IgD-negative memory B cell (primary cell): Measurements from ENCODE around the gene ZBP1. TPM values are rescaled to one million over a fixed set of nuclear protein-coding genes. Genes with fewer than 3 reads are reported as not detected.

ENCODE experiments used
- H3K27ac Mint-ChIP-seq, 3 donors: one replicate each; pipeline ENCODE4 v1.8.0; 2020 to 2022; ENCODE audit warnings: mild to moderate bottlenecking in 3 of 3, mixed read lengths in 3 of 3, moderate library complexity in 1 of 3
- H3K27me3 Mint-ChIP-seq: one replicate; pipeline ENCODE4 v1.8.0; 2021; ENCODE audit warnings: mixed read lengths
- H3K36me3 Mint-ChIP-seq: one replicate; pipeline ENCODE4 v1.8.0; 2020; ENCODE audit warnings: mild to moderate bottlenecking, mixed read lengths
- H3K4me1 Mint-ChIP-seq, 3 donors: one replicate each; pipeline ENCODE4 v1.8.0; 2020 to 2022; ENCODE audit warnings: mixed read lengths in 3 of 3, mild to moderate bottlenecking in 1 of 3
- H3K4me3 Mint-ChIP-seq, 4 donors: one replicate each; pipeline ENCODE4 v1.8.0; 2020 to 2022; ENCODE audit warnings: mild to moderate bottlenecking in 4 of 4, mixed read lengths in 4 of 4, moderate library complexity in 3 of 4
- H3K9me3 Mint-ChIP-seq, 3 donors: one replicate each; pipeline ENCODE4 v1.8.0; 2020 to 2021; ENCODE audit warnings: mixed read lengths in 3 of 3, mild to moderate bottlenecking in 1 of 3
- polyA plus RNA-seq: library from polyadenylated mRNA; unstranded; fragments of 300-500 nt; fragmentation: Illumina TruSeq; gene quantifications from one replicate; pipeline ENCODE4 v1.2.3, GENCODE V29; 2021

Gene ZBP1
- polyA plus RNA-seq, 1 donor from 2014 or later, result 29.6 TPM

DNA sequence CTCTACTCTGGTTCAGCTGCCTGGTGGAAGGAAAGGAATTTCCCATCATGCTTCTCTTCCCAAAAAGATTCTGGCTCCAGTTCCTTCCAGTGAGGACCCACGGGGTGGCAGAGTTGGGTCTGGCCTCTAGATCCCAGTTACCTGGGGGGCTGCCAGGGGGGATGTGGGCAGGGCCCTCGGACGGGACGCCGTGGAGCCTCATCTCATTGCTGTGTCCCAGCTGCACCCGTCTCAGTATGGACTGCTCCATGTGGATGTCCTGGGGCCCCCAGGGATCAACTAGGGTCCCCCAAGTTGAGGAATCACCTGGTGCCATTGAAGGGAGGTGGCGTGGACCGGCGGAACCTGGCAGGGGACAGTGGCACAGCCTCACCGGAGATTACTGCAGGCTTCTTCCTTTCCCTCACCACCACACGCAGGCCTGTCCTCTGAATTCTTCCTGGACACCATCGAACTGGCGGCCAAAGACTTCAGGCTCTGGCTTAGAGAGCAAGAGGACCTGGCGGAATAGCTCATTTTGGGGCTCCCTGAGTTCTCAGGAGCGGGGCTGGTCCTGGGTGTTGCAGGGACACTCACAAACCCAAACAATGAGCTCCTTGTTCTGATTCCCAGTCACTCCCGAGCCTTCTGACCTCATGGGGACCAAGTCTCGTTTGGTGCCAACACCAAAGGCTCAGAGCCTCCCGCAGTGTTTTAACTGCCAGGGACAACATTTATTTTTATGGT is 8.5 kb downstream of the ZBP1 start:
- peaks cover 7 to 24% (median 21%) of the 10 kb centered on the region in 3 donors for H3K4me1 Mint-ChIP-seq
- no peak overlapping the region for H3K4me3 Mint-ChIP-seq
- H3K27ac Mint-ChIP-seq, result no peak overlapping the region
- H3K9me3 Mint-ChIP-seq, result no peaks in the 10 kb centered on the region
- H3K27me3 Mint-ChIP-seq, result no peaks in the 10 kb centered on the region
- H3K36me3 Mint-ChIP-seq, result peaks cover 9% of the 10 kb centered on the region

GRCh38 chr20:57610261-57610952 is 9.8 kb downstream of the ZBP1 start:
- peaks cover 9% of the 10 kb centered on the region for H3K36me3 Mint-ChIP-seq

DNA sequence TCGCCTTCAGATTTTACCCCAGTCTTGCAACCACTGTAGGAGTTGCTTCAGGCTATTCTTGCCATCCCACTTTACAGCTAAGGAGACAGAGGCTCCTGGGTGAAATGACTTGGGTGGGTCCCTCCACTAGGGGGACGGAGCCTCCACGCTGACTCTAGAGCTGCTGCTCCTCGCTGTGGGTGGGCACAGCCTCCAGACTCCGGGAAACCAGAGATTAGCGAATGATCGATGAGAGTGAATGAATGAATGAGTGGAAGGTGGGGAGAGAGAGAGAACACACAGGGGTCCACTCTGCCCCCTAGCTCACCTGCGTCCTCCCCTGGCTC is 10.4 kb downstream of the ZBP1 start:
- peak overlapping the region; percentile 5 to 85 (median 20) for H3K27ac Mint-ChIP-seq

More at GRCh38 chr20:57610261-57610952, 9.8 kb downstream of the ZBP1 start:
- H3K27ac Mint-ChIP-seq, result peak overlapping the region in 1 of 3 donors; percentile 94
- H3K9me3 Mint-ChIP-seq, result no peaks in the 10 kb centered on the region
- peak overlapping the region in 2 of 4 donors; percentile 28 to 92 for H3K4me3 Mint-ChIP-seq
- no peaks in the 10 kb centered on the region for H3K27me3 Mint-ChIP-seq
- H3K4me1 Mint-ChIP-seq, result peaks cover 10 to 27% (median 26%) of the 10 kb centered on the region in 3 donors

GRCh38 chr20:57609086-57609841 is 11.0 kb downstream of the ZBP1 start:
- H3K36me3 Mint-ChIP-seq, result peaks cover 10% of the 10 kb centered on the region
- no peaks in the 10 kb centered on the region for H3K27me3 Mint-ChIP-seq

More for the DNA sequence above, 10.4 kb downstream of the ZBP1 start:
- Mint-ChIP-seq H3K36me3 (peaks cover 9% of the 10 kb centered on the region), H3K4me3 (peak overlapping the region in 2 of 4 donors; percentile 75 to 83), H3K4me1 (peaks cover 10 to 32% (median 28%) of the 10 kb centered on the region in 3 donors), H3K27me3 (no peaks in the 10 kb centered on the region), H3K9me3 (no peaks in the 10 kb centered on the region)

GRCh38 chr20:57608516-57608915 is 11.7 kb downstream of the ZBP1 start:
- H3K4me1 Mint-ChIP-seq, result peaks cover 10 to 32% (median 29%) of the 10 kb centered on the region in 3 donors
- no peaks in the 10 kb centered on the region for H3K27me3 Mint-ChIP-seq
- no peak overlapping the region for H3K4me3 Mint-ChIP-seq
- no peaks in the 10 kb centered on the region for H3K9me3 Mint-ChIP-seq
- peaks cover 12% of the 10 kb centered on the region for H3K36me3 Mint-ChIP-seq
- peak overlapping the region in 1 of 3 donors; percentile 58 for H3K27ac Mint-ChIP-seq

More at GRCh38 chr20:57609086-57609841, 11.0 kb downstream of the ZBP1 start:
- H3K27ac Mint-ChIP-seq, result peak overlapping the region; percentile 5 to 85 (median 20)
- H3K4me3 Mint-ChIP-seq, result peak overlapping the region in 3 of 4 donors; percentile 41 to 83 (median 75)
- H3K9me3 Mint-ChIP-seq, result no peaks in the 10 kb centered on the region
- H3K4me1 Mint-ChIP-seq, result peaks cover 10 to 32% (median 29%) of the 10 kb centered on the region in 3 donors

DNA sequence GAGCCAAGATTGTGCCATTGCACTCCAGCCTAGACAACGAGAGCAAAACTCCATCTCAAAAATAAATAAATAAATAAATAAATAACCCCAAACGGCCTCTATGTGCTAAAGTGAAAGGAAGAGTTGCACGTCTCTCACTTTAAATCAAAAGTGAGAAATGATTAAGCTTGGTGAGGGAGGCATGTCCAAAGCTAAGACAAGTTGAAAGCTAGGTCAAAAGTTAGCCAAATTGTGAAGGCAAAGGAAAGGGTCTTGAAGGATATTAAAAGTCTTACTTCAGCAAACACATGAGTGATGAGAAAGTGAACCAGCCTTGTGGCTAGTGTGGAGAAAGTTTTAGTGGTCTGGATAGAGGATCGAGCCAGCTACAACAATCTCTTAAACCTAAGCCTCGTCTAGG is 14.3 kb downstream of the ZBP1 start:
- Mint-ChIP-seq H3K4me3 (no peak overlapping the region), H3K27ac (no peak overlapping the region), H3K9me3 (no peaks in the 10 kb centered on the region), H3K27me3 (peaks cover 10% of the 10 kb centered on the region), H3K36me3 (peaks cover 12% of the 10 kb centered on the region), H3K4me1 (peaks cover 10 to 30% (median 28%) of the 10 kb centered on the region in 3 donors)

GRCh38 chr20:57605045-57605444 is 15.2 kb downstream of the ZBP1 start:
- H3K9me3 Mint-ChIP-seq, result no peaks in the 10 kb centered on the region
- no peak overlapping the region for H3K4me3 Mint-ChIP-seq
- peaks cover 16% of the 10 kb centered on the region for H3K27me3 Mint-ChIP-seq
- H3K4me1 Mint-ChIP-seq, result peaks cover 10 to 24% (median 24%) of the 10 kb centered on the region in 3 donors
- peaks cover 12% of the 10 kb centered on the region for H3K36me3 Mint-ChIP-seq
- peak overlapping the region; percentile 3 to 83 (median 12) for H3K27ac Mint-ChIP-seq

DNA sequence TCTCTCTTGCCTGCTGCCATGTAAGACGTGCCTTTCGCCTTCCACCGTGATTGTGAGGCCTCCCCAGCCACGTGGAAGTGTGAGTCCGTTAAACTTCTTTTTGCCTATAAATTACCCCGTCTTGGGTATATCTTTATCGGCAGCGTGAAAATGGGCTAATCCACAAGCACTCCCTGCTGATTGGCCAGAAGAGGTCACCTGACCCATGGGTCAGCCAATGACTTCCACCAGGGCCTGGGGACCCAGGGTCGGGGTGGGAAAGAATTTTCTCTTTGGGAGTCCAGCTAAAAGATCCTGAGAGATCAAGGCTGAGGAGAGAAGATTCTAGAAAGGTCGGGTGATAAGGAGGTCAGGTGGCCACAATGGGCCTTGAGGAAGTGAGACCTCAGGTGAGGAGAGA is 17.1 kb downstream of the ZBP1 start:
- H3K9me3 Mint-ChIP-seq, result no peaks in the 10 kb centered on the region
- H3K27me3 Mint-ChIP-seq, result peaks cover 19% of the 10 kb centered on the region
- H3K4me3 Mint-ChIP-seq, result no peak overlapping the region
- H3K4me1 Mint-ChIP-seq, result peaks cover 3 to 15% (median 13%) of the 10 kb centered on the region in 3 donors
- peaks cover 7% of the 10 kb centered on the region for H3K36me3 Mint-ChIP-seq
- peak overlapping the region in 1 of 3 donors; percentile 31 for H3K27ac Mint-ChIP-seq

GRCh38 chr20:57601737-57602136 is 18.5 kb downstream of the ZBP1 start:
- H3K27me3 Mint-ChIP-seq, result peaks cover 19% of the 10 kb centered on the region

DNA sequence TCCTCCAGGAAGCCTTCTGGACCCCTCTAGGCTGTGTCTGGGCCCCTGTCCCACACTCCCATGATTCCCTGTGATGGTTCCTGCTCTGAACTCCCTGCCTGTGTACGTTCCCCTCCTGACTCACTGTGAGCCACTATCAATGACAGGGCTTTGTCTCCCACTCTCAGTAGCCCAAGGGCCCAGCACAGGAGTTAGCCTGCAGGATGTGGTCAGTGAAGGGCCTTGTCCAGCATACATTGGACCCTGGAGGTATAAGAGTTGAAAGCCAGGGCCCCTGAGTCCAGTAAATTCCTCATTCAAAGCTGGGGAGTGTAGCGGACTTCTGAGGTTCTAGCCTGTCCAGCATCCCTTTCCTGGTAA is 19.0 kb downstream of the ZBP1 start:
- peaks cover 3 to 17% (median 11%) of the 10 kb centered on the region in 3 donors for H3K4me1 Mint-ChIP-seq
- no peaks in the 10 kb centered on the region for H3K9me3 Mint-ChIP-seq
- H3K27ac Mint-ChIP-seq, result no peak overlapping the region
- H3K4me3 Mint-ChIP-seq, result no peak overlapping the region
- H3K27me3 Mint-ChIP-seq, result peaks cover 19% of the 10 kb centered on the region
- H3K36me3 Mint-ChIP-seq, result peaks cover 3% of the 10 kb centered on the region

More at GRCh38 chr20:57601737-57602136, 18.5 kb downstream of the ZBP1 start:
- Mint-ChIP-seq H3K9me3 (no peaks in the 10 kb centered on the region), H3K36me3 (peaks cover 3% of the 10 kb centered on the region), H3K4me3 (no peak overlapping the region), H3K4me1 (peaks cover 3 to 17% (median 9%) of the 10 kb centered on the region in 3 donors), H3K27ac (no peak overlapping the region)

DNA sequence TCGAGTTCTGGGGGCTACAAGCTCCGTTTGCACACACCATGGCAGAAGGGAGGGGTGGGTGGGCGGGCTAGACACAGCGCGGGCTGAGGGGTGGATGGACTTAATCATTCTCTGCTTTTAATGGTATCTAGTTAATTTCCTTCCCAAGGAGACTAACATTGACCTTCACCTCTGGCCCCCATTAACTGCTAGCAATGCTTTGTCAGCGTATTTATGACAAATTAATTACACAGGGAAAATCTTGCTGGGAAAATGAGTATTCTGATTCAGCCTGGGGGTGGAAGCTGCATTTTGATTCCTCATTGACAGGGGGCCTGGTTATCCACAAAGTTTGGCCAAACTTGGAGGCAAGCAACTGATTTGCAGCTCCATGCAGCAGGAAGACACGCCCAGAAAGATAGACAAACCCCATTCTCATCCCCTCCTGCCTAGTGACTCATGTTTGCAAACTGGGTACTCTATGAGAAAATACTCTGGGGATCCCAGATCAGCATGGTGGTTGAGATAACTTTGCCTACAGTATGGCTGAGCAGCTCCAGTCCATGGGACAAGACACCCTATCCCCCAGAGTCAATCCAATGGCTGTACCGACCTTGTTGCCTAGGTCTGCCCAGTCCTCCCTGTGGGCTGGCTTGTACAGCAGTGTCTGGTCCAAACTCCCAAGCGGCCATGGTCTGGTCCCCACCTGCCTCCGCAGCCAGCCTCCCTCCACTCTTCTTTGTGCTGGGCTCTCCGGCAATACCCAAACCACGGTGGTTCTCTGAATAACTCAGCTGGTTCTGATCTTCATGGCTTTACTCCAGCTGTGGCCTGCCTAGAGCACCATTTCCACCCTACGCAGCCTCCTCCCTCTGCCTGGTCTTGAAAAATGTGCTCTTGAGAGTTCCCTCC is 19.7 kb downstream of the ZBP1 start:
- Mint-ChIP-seq H3K27ac (no peak overlapping the region), H3K4me3 (no peak overlapping the region), H3K9me3 (no peaks in the 10 kb centered on the region), H3K4me1 (peaks cover 0 to 13% (median 12%) of the 10 kb centered on the region in 3 donors), H3K36me3 (peaks cover 3% of the 10 kb centered on the region), H3K27me3 (peaks cover 19% of the 10 kb centered on the region)

- Mint-ChIP-seq H3K4me3 (peak overlapping the region in 1 of 4 donors; percentile 41), H3K4me1 (peaks cover 5 to 15% (median 12%) of the 10 kb centered on the region in 3 donors), H3K27ac (no peak overlapping the region), H3K9me3 (no peaks in the 10 kb centered on the region), H3K27me3 (peaks cover 19% of the 10 kb centered on the region), H3K36me3 (peaks cover 1% of the 10 kb centered on the region)
These were observed 21.7 kb downstream of the ZBP1 start for GRCh38 chr20:57598491-57598890.

DNA sequence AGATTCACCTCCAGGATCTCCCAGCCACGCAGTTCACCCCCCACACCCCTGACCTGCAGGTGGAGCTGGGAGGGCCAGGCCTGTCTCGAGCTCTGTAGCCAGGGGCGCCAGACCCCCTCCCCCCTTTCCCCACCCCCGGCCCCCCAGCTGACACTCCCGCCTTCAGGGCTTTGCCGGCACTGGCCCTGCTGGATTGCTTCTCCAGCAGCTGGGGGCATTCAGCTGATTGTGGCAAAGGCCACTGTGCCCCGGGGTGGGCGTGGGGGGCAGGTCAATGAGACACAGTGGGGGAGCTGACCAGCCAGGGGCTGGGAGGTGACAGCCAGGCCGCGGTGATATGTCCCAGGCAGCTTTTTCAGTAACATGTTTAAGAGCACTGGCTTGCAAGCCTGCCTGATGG is 22.2 kb downstream of the ZBP1 start:
- Mint-ChIP-seq H3K27me3 (peaks cover 19% of the 10 kb centered on the region), H3K4me3 (peak overlapping the region in 1 of 4 donors; percentile 41), H3K36me3 (peaks cover 1% of the 10 kb centered on the region), H3K27ac (peak overlapping the region in 1 of 3 donors; percentile 53), H3K4me1 (peaks cover 5 to 18% (median 15%) of the 10 kb centered on the region in 3 donors), H3K9me3 (no peaks in the 10 kb centered on the region)
